ENCODE data around the gene RBP4.

DNA sequence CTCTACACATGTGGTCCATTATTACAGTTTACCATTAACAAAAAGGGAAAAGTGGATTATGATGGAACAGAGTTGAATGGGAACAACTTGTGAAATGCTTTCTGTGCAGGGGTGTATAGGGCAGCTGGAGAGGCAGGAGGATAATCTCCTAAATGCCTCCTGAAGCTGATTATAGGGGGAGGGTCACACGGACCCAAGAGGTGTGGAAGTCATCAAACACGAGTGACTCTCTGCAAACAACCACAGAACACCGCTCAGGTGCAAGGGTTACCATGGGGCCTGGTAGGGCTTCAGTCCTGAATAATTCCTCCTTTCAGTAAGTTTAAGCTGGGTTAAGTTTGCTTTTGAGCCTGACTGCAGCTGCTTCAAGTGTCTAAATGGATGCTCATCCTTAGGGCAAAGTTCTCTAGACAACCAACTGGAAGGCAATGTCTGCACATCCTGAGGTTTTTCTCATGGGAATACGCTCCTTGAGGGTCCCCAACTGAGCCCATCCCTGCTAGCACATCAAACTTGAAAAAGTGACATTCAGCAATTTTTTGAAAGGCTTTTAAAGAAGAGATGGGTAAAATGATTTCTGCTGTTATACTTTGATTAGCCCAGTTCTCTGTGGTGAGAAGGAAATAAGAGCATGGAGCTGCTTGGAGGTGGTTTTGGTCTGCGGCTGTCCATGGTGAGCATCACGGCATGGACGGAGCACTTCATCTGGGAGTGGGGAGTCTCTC is 13.2 kb upstream of the RBP4 start:
- TF ChIP-seq ARNTL (CRISPR knock-in tag; IDR thresholded peaks at IDR 0.05; ENCODE audit: borderline replicate concordance, low read depth), result no peak
- no peak for TF ChIP-seq POU6F1 (CRISPR knock-in tag; IDR thresholded peaks at IDR 0.05; ENCODE audit: borderline replicate concordance, low read depth)
- TF ChIP-seq RARB (CRISPR knock-in tag; IDR thresholded peaks at IDR 0.05), result no peak
- TF ChIP-seq ZFP3 (CRISPR knock-in tag; IDR thresholded peaks at IDR 0.05), result no peak
- no peak for TF ChIP-seq ZC3H10 (CRISPR knock-in tag; IDR thresholded peaks at IDR 0.05)
- TF ChIP-seq OSR1 (CRISPR knock-in tag; IDR thresholded peaks at IDR 0.05), result no peak
- TF ChIP-seq, protein P1, sequence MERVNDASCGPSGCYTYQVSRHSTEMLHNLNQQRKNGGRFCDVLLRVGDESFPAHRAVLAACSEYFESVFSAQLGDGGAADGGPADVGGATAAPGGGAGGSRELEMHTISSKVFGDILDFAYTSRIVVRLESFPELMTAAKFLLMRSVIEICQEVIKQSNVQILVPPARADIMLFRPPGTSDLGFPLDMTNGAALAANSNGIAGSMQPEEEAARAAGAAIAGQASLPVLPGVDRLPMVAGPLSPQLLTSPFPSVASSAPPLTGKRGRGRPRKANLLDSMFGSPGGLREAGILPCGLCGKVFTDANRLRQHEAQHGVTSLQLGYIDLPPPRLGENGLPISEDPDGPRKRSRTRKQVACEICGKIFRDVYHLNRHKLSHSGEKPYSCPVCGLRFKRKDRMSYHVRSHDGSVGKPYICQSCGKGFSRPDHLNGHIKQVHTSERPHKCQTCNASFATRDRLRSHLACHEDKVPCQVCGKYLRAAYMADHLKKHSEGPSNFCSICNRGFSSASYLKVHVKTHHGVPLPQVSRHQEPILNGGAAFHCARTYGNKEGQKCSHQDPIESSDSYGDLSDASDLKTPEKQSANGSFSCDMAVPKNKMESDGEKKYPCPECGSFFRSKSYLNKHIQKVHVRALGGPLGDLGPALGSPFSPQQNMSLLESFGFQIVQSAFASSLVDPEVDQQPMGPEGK (CRISPR knock-in tag; IDR thresholded peaks at IDR 0.05; ENCODE audit: borderline replicate concordance), result no peak
- TF ChIP-seq, protein P2, sequence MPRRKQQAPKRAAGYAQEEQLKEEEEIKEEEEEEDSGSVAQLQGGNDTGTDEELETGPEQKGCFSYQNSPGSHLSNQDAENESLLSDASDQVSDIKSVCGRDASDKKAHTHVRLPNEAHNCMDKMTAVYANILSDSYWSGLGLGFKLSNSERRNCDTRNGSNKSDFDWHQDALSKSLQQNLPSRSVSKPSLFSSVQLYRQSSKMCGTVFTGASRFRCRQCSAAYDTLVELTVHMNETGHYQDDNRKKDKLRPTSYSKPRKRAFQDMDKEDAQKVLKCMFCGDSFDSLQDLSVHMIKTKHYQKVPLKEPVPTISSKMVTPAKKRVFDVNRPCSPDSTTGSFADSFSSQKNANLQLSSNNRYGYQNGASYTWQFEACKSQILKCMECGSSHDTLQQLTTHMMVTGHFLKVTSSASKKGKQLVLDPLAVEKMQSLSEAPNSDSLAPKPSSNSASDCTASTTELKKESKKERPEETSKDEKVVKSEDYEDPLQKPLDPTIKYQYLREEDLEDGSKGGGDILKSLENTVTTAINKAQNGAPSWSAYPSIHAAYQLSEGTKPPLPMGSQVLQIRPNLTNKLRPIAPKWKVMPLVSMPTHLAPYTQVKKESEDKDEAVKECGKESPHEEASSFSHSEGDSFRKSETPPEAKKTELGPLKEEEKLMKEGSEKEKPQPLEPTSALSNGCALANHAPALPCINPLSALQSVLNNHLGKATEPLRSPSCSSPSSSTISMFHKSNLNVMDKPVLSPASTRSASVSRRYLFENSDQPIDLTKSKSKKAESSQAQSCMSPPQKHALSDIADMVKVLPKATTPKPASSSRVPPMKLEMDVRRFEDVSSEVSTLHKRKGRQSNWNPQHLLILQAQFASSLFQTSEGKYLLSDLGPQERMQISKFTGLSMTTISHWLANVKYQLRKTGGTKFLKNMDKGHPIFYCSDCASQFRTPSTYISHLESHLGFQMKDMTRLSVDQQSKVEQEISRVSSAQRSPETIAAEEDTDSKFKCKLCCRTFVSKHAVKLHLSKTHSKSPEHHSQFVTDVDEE (CRISPR knock-in tag; IDR thresholded peaks at IDR 0.05), result no peak
- no peak for TF ChIP-seq SNAI2 (CRISPR knock-in tag; IDR thresholded peaks at IDR 0.05)
- TF ChIP-seq ZNF565 (CRISPR knock-in tag; conservative IDR thresholded peaks at IDR 0.05; ENCODE audit: low read depth), result no peak
- TF ChIP-seq, protein P3, sequence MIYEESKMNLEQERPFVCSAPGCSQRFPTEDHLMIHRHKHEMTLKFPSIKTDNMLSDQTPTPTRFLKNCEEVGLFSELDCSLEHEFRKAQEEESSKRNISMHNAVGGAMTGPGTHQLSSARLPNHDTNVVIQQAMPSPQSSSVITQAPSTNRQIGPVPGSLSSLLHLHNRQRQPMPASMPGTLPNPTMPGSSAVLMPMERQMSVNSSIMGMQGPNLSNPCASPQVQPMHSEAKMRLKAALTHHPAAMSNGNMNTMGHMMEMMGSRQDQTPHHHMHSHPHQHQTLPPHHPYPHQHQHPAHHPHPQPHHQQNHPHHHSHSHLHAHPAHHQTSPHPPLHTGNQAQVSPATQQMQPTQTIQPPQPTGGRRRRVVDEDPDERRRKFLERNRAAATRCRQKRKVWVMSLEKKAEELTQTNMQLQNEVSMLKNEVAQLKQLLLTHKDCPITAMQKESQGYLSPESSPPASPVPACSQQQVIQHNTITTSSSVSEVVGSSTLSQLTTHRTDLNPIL (CRISPR knock-in tag; IDR thresholded peaks at IDR 0.05; ENCODE audit: low read depth), result no peak
- TF ChIP-seq BACH2 (CRISPR knock-in tag; IDR thresholded peaks at IDR 0.05; ENCODE audit: borderline replicate concordance), result no peak
- no peak for TF ChIP-seq GLIS3 (CRISPR knock-in tag; IDR thresholded peaks at IDR 0.05)

Measured in SK-N-SH treated with all-trans-retinoic acid at 6 μM for 48 hours (cell line).